ENCODE results near the gene INPP5B.
"Not testable (repeated sequence)": the region's sequence is repeated elsewhere in the genome, so short reads cannot be mapped to it uniquely, and the experiment has no call there.

INPP5B gene

DNA sequence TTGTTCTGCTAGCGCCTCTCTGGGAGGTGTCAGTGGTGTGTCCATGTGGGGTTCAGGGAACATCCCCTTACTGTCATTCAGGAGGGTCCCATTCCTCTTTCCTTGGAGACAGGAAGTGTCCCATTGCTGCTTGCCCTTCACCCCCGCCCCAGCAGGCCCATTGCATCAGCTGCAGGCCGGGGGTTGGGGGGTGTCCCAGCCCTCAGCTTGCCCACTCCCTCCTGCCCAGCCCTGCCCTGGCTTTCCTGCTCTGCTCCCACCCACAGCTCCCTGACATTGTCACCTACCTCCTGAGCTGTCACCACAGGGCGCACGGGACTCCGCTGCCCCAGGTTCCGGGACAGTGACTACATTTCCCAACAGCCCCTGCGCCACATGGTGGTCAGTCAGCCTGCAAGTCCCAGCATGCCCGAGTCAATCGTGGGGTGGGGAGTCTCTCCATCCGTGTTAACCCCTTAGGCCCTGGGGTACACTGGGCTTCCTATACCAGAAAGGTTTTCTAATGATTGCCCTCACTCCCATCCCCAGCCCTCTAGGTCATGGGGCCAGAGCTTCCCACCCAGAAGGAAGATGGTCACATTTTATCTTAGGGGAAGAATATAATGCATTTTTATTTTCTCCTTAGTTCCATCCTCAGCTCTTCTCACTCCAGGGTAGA lies at the start of gene INPP5B:
Gene INPP5B, minus strand, starts transcription at position 351 of the 658 bp plus-strand sequence. CDS start 745 bp downstream, outside the sequence.
- Histone ChIP-seq H3K9ac (peak within 1 kb of the TSS; percentile 83), H4K20me1 (no peaks in the 10 kb centered on the region), H3K9me3 (no peaks in the 10 kb centered on the region), H3K4me3 (peak within 1 kb of the TSS; percentile 90), H3K27me3 (no peaks in the 10 kb centered on the region), H3K4me1 (peaks cover 29% of the 10 kb centered on the region), H3K36me3 (peaks cover 14% of the 10 kb centered on the region), H3K27ac (peak within 1 kb of the TSS; percentile 90), H3K4me2 (peak within 1 kb of the TSS; percentile 90)
- TF ChIP-seq Cebpa-rat (IDR thresholded peaks at IDR 0.05) = no peak

GRCh38 chr1:37995751-37996345 lies 49.0 kb upstream of the INPP5B start:
- peaks cover 43% of the 10 kb centered on the region for H3K36me3 ChIP-seq
- no peak overlapping the region for H3K27ac ChIP-seq
- H3K4me2 ChIP-seq = no peak overlapping the region
- H3K9ac ChIP-seq = no peak overlapping the region
- peaks cover 20% of the 10 kb centered on the region for H3K4me1 ChIP-seq
- no peaks in the 10 kb centered on the region for H3K9me3 ChIP-seq
- H4K20me1 ChIP-seq = no peaks in the 10 kb centered on the region
- H3K27me3 ChIP-seq = no peaks in the 10 kb centered on the region
- TF ChIP-seq Cebpa-rat (IDR thresholded peaks at IDR 0.05) = no peak
- no peak overlapping the region for H3K4me3 ChIP-seq

DNA sequence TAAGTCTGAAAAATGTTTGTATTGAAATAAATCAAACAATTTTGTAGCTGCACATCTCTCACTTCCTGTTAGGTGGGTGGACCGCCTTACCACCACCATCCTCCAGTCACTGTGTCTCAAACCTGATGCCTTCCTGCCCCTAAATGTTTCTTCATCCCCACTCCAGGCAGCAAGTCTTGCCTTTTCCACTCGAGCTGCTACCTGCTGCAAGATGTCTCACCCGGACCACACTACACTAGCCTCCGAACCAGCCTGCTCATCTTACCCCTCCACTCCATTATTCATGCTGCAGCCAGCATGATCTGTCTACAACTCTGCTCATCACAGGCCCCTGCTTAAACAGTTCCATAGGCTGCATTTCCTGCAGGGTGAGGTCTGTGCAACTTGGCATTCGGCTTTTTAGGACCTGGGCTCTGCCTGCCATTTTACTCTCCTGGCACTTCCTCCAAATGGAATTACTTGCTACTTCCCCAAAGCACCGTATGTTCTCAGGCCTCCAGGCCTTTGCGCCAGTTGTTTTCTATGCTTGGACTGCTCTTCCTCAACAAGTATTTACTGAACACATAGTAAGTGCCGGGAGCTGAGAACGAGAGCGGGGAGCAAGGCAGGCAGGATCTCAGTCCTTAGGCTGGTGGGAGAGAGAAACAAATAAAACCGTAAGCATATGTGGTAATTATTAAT lies 48.2 kb upstream of the INPP5B start:
- no peaks in the 10 kb centered on the region for H3K9me3 ChIP-seq
- H3K4me1 ChIP-seq = peaks cover 16% of the 10 kb centered on the region
- no peak overlapping the region for H3K4me2 ChIP-seq
- H3K27me3 ChIP-seq = no peaks in the 10 kb centered on the region
- H3K4me3 ChIP-seq = no peak overlapping the region
- TF ChIP-seq Cebpa-rat (IDR thresholded peaks at IDR 0.05) = no peak
- no peak overlapping the region for H3K9ac ChIP-seq
- H3K36me3 ChIP-seq = peaks cover 43% of the 10 kb centered on the region
- H3K27ac ChIP-seq = no peak overlapping the region
- no peaks in the 10 kb centered on the region for H4K20me1 ChIP-seq

- peak overlapping the region; percentile 92 for H3K4me3 ChIP-seq
- no peak for TF ChIP-seq Cebpa-rat (IDR thresholded peaks at IDR 0.05)
- peaks cover 20% of the 10 kb centered on the region; the same call in 1 of the 2 replicates for H4K20me1 ChIP-seq
Measured at GRCh38 chr1:37989361-37989930, 42.6 kb upstream of the INPP5B start.

DNA sequence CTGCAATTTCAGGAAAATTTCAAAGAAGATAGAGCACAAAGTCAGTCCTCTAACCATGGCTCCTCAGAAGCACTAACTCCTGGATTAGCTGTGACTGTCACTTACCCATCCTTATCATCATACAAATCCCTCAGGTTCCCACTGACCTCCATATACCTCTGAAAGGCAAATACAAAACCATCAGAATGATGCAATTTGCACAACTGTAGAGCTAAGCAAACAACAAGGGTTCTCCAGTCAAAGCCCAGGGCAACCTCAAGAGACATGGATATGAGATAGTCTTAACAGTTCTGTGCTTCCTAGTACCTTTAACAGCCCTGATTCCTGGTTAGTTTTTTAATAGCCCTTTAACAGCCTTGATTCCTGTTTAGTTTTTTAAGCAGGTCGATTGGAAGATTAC lies 40.8 kb upstream of the INPP5B start:
- peaks cover 20% of the 10 kb centered on the region; the same call in 1 of the 2 replicates for H4K20me1 ChIP-seq
- no peak for TF ChIP-seq Cebpa-rat (IDR thresholded peaks at IDR 0.05)
- no peak overlapping the region for H3K27ac ChIP-seq
- 0 out of 2 replicates have a peak overlapping the region, but pooled peaks have one; percentile 92 for H3K9ac ChIP-seq
- H3K4me2 ChIP-seq = no peak overlapping the region
- peaks cover 54% of the 10 kb centered on the region for H3K36me3 ChIP-seq
- no peaks in the 10 kb centered on the region for H3K27me3 ChIP-seq
- no peaks in the 10 kb centered on the region for H3K9me3 ChIP-seq
- H3K4me1 ChIP-seq = peaks cover 19% of the 10 kb centered on the region
- H3K4me3 ChIP-seq = no peak overlapping the region

More at GRCh38 chr1:37989361-37989930, 42.6 kb upstream of the INPP5B start:
- H3K4me2 ChIP-seq = peak overlapping the region; percentile 87
- peaks cover 19% of the 10 kb centered on the region for H3K4me1 ChIP-seq
- H3K36me3 ChIP-seq = peaks cover 36% of the 10 kb centered on the region
- peak overlapping the region; percentile 88 for H3K27ac ChIP-seq
- H3K9ac ChIP-seq = peak overlapping the region; percentile 92
- no peaks in the 10 kb centered on the region for H3K9me3 ChIP-seq
- H3K27me3 ChIP-seq = no peaks in the 10 kb centered on the region

DNA sequence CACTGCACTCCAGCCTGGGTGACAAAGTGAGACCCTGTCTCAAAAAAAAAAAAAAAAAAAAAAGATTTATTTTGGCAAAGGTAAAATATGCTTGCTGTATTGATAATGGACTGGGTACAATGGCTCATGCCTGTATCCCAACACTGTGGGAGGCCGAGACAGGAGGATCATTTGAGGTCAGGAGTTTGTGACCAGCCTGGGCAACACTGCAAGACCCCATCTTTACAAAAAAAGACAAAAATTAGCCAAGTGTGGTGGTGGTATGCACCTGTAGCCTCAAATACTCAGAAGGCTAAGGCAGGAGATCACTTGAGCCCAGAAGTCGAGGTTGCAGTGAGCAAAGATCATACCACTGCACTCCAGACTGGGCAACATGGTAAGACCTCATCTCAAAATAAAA lies 36.7 kb upstream of the INPP5B start:
- Histone ChIP-seq H3K9ac (no peak overlapping the region), H3K27ac (no peak overlapping the region), H3K4me3 (no peak overlapping the region), H3K27me3 (no peaks in the 10 kb centered on the region), H3K9me3 (no peaks in the 10 kb centered on the region), H3K4me1 (peaks cover 15% of the 10 kb centered on the region), H4K20me1 (peaks cover 17% of the 10 kb centered on the region; the same call in 1 of the 2 replicates), H3K36me3 (peaks cover 95% of the 10 kb centered on the region), H3K4me2 (no peak overlapping the region)
- TF ChIP-seq Cebpa-rat (IDR thresholded peaks at IDR 0.05) = no peak

DNA sequence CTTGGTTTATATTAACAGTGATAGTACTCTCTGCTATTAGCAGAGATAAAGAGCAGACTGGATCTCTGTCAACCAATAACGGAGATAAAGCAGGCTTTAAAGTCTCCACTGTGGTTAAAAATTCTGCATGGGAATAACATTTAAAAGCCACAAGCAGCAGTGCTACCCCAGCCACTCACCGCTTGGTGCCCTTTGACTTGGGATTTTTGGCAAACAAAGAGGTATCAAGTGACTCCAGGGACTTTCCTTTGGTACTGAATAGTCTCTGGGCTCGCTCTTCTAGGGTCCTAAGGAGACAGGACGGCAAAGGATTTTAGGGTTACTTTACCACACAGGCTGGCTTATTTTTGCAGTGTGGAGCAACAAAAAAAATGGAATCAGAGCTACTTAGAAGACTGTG lies 31.7 kb upstream of the INPP5B start:
- H3K27ac ChIP-seq = no peak overlapping the region
- H3K36me3 ChIP-seq = peaks cover 100% of the 10 kb centered on the region
- H3K9ac ChIP-seq = no peak overlapping the region
- no peaks in the 10 kb centered on the region for H3K9me3 ChIP-seq
- no peak overlapping the region for H3K4me3 ChIP-seq
- H4K20me1 ChIP-seq = peaks cover 27% of the 10 kb centered on the region
- no peak for TF ChIP-seq Cebpa-rat (IDR thresholded peaks at IDR 0.05)
- H3K27me3 ChIP-seq = no peaks in the 10 kb centered on the region
- peaks cover 13% of the 10 kb centered on the region; the same call in 1 of the 2 replicates for H3K4me1 ChIP-seq
- H3K4me2 ChIP-seq = peak overlapping the region; percentile 17; the same call in 1 of the 2 replicates

GRCh38 chr1:37975083-37975482 lies 28.2 kb upstream of the INPP5B start:
- H3K9ac ChIP-seq, H3K27ac ChIP-seq, H3K27me3 ChIP-seq, H3K4me2 ChIP-seq, H3K9me3 ChIP-seq, H3K4me3 ChIP-seq: not testable (repeated sequence)
- peaks cover 81% of the 10 kb centered on the region for H3K36me3 ChIP-seq
- peaks cover 44% of the 10 kb centered on the region for H4K20me1 ChIP-seq
- peaks cover 13% of the 10 kb centered on the region; the same call in 1 of the 2 replicates for H3K4me1 ChIP-seq

DNA sequence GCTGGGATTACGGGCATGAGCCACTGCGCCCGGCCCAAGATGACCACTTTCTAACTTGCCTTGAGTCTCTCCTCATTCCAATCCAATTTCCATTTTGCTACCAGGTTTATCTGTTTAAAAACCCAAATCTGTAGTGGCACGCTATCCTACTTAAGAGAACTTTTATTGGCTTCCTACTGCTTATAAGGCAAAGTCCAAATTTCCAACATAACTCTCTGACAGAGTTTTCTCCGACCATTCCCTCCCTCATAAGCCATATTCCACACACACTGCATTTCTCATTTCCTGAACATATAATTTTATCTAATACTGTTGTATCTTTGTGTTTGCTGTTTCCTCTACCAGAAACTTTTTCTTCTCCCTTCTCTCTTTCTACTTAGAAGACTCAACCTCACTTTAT lies 27.7 kb upstream of the INPP5B start:
- no peaks in the 10 kb centered on the region for H3K27me3 ChIP-seq
- no peak overlapping the region for H3K27ac ChIP-seq
- TF ChIP-seq Cebpa-rat (IDR thresholded peaks at IDR 0.05) = no peak
- peaks cover 49% of the 10 kb centered on the region for H4K20me1 ChIP-seq
- H3K9me3 ChIP-seq = peaks cover 4% of the 10 kb centered on the region
- no peak overlapping the region for H3K4me3 ChIP-seq
- H3K4me1 ChIP-seq = peaks cover 13% of the 10 kb centered on the region; the same call in 1 of the 2 replicates
- no peak overlapping the region for H3K9ac ChIP-seq
- no peak overlapping the region for H3K4me2 ChIP-seq
- peaks cover 81% of the 10 kb centered on the region for H3K36me3 ChIP-seq

- not testable (repeated sequence) for H3K4me3 ChIP-seq, H3K4me2 ChIP-seq, H3K4me1 ChIP-seq, H3K27me3 ChIP-seq, H3K9me3 ChIP-seq, H3K9ac ChIP-seq, H3K27ac ChIP-seq
- peaks cover 51% of the 10 kb centered on the region for H4K20me1 ChIP-seq
- peaks cover 81% of the 10 kb centered on the region for H3K36me3 ChIP-seq
Measured at GRCh38 chr1:37973684-37974083, 26.8 kb upstream of the INPP5B start.
